CD4-positive, alpha-beta T cell treated with Interleukin-17A for 1 hour (primary cell): Measurements from ENCODE around the gene C1orf116.

ENCODE experiments used
- DNase-seq: peaks from one replicate; pipeline ENCODE4 v3.0.0-alpha.2; 2020

The C1orf116 gene

GRCh38 chr1:207034208-207034607 lies 1.7 kb upstream of the C1orf116 start:
- no peak for DNase-seq

GRCh38 chr1:207033302-207033701 lies 746 bp upstream of the C1orf116 start:
- DNase-seq = no peak

GRCh38 chr1:207031632-207032264 lies 808 bp downstream of the C1orf116 start:
- DNase-seq = no peak

GRCh38 chr1:207031016-207031415 lies 1.5 kb downstream of the C1orf116 start:
- no peak for DNase-seq

GRCh38 chr1:207030522-207031009 lies 2.0 kb downstream of the C1orf116 start:
- no peak for DNase-seq

GRCh38 chr1:207029701-207030521 lies 2.6 kb downstream of the C1orf116 start:
- no peak for DNase-seq

- no peak for DNase-seq
Measured at GRCh38 chr1:207028884-207029650, 3.5 kb downstream of the C1orf116 start.

- no peak for DNase-seq
Measured at GRCh38 chr1:207027921-207028320, 4.6 kb downstream of the C1orf116 start.

GRCh38 chr1:207027206-207027777 lies 5.3 kb downstream of the C1orf116 start:
- DNase-seq = no peak

- no peak for DNase-seq
Measured at GRCh38 chr1:207026104-207026534, 6.4 kb downstream of the C1orf116 start.

- DNase-seq = no peak
Measured at GRCh38 chr1:207025146-207025880, 7.2 kb downstream of the C1orf116 start.

- no peak for DNase-seq
Measured at GRCh38 chr1:207024202-207025145, 8.1 kb downstream of the C1orf116 start.

- no peak for DNase-seq
Measured at GRCh38 chr1:207022996-207023679, 9.4 kb downstream of the C1orf116 start.

GRCh38 chr1:207021876-207022596 lies 10.5 kb downstream of the C1orf116 start:
- no peak for DNase-seq

GRCh38 chr1:207021139-207021861 lies 11.3 kb downstream of the C1orf116 start:
- DNase-seq = no peak

GRCh38 chr1:207020709-207021107 lies 11.8 kb downstream of the C1orf116 start:
- DNase-seq = no peak

- DNase-seq = no peak
Measured at GRCh38 chr1:207020065-207020708, 12.4 kb downstream of the C1orf116 start.

- no peak for DNase-seq
Measured at GRCh38 chr1:207019661-207020060, 12.9 kb downstream of the C1orf116 start.

GRCh38 chr1:207019161-207019560 lies 13.4 kb downstream of the C1orf116 start:
- DNase-seq = no peak
